NCI-H345 (cell line): ENCODE data around the gene ABHD17B.
"Not testable (repeated sequence)": the region's sequence is repeated elsewhere in the genome, so short reads cannot be mapped to it uniquely, and the experiment has no call there.

Experiments
- DNase-seq: peaks from one replicate; lab custom pipeline; 2025; lab: John Stamatoyannopoulos, UW

The ABHD17B gene

DNA sequence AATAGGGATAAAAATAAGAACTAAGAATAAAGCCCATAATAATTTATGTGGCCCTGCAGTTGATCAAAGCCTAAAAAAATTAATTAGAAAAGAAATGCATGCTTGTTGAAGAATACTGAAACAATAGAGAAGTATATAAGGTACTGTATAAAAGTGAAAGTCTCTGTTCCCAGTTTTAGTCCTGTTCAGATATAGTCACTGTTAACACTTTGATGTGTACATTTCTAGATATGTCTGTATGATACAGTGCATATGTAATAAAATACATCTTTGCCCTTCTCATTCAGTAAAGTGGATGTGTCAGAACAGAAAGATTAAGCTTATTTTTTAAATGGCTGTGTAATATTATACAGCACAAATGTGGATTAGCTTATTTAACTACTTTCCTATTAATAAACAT lies 4.5 kb upstream of the ABHD17B start:
- DNase-seq = no peak

DNA sequence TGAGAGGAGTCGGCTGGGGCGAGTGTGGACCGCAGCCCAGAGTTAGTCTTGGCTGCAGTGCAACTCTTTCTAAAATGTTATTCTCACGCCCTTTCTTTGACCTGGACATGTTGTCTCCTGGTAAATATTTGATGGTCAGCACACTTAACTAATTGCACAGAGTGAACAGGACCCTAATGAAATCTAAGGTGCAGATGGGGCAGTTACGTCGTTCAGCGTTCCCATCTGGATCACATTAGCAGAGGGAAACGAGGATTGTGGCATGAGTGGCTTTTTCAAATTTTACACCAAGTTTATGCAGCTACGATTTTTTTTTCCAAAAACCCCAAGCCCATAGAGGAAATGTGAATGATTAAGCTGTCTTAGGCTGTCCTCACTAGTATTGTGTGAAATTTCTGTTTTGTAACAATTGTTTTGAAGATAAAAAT lies 929 bp upstream of the ABHD17B start:
- DNase-seq = no peak

GRCh38 chr9:71910650-71911060 lies 338 bp downstream of the ABHD17B start:
- no peak for DNase-seq

GRCh38 chr9:71909887-71910649 lies 925 bp downstream of the ABHD17B start:
- DNase-seq = peak; percentile 56

DNA sequence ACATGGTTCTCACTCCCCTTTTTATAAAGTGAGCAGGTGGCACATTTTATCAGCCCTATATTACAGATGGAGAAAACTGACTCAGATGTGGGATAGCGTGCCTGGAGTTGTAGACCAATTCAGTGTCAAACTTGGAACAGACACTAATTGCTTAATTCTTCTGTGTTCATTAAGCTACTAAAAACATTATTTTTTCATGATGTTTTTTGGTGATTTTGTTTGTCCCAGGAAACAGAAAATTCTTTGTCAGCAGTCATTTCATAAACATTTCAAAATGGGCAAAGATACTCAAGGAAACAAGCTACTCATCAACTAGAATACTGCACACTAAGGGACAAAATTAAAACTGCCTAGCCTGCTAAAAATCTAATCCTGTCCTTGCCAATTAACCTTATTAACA lies 2.2 kb downstream of the ABHD17B start:
- DNase-seq = no peak

DNA sequence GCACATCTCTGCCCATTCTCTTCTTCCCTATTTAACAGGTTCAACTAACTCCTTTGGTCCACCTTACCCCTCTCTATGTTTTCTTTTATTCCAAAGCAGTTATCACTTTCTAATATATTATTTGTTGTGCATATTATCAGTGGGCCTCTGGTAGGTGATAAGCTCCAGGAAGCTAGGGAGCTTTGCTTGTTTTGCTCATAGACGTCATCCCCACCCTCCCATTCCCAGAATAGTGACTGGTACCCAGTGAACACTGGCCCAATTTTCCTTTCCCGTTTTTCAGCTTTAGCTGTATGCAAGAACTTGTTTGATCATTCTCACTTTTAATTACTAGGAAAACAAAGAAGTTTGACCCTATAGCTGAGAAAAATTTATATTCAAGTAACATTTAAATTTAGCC lies 6.9 kb downstream of the ABHD17B start:
- no peak for DNase-seq

DNA sequence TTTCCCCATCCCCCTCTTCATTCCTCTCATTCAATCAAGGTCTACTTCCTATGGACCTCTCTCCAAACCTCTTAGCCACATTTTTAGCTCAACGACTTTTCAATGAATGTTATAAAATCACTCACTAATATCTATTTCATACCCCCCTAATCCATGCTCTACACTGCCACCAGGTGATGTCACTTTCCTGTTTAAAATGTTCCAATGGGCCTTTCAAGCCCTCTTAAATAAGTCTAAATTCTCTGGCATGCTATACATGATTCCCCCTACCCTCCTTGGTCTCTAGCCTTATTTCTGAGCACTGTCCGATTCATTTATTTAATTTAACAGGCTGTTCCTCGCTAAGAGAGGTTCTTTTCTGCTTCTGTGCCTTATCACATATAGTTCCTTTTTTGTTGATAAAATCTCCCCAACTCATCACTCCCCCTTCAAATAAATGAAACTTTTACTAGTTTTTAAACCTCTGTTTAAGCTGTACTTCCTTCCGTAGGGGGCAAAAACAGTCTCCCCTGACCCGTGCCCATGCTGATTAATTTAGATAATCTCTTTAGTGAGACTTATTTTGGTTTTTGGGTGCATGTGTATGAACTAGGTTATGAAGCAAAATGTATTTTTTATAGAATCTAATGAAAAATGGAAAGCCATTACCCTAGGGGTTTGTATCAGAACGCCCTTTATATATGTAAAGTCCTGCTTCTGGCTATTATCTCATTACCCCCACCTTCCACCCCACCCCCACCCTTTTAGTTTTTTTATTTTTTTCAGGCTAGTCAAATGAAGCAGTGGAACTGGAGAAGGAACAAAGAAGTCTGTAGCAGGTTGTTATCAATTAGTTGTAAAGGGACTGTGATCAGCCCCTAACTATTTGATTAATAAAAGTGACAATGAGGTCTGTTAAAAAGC lies 9.0 kb downstream of the ABHD17B start:
- no peak for DNase-seq

DNA sequence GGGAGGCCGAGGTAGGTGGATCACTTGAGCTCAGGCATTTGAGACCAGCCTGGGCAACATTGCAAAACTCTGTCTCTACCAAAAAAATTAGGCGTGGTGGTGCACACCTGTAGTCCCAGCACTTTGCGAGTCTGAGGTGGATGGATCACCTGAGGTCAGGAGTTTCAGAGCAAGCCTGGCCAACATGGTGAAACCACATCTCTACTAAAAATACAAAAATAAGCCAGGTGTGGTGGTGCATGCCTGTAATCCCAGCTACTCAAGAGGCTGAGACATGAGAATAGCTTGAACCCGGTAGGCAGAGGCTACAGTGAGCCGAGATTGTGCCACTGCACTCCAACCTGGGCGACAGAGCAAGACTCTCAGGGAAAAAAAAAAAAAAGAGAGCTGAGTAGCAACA lies 12.2 kb downstream of the ABHD17B start:
- not testable (repeated sequence) for DNase-seq

GRCh38 chr9:71897577-71897976 lies 13.4 kb downstream of the ABHD17B start:
- DNase-seq = no peak

DNA sequence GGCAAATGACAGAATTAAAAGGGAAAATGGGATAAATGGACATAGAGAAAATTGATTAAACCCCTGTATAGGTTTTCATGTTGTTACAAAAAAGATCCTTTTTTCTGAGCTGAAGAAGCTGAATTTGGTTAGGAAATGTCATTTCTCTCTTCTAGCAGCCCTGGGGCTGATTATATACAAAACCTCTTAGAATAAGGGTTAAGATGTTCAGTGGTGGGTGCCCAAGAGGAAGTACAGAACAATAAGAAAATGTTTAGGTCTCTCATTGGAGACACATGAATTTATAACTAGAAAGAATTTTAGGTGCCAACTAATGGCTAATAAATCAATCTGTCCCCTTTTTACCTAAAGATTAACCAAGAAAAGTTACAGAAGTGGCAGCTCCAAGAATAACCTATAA lies 14.2 kb downstream of the ABHD17B start:
- no peak for DNase-seq

GRCh38 chr9:71895955-71896354 lies 15.0 kb downstream of the ABHD17B start:
- no peak for DNase-seq

DNA sequence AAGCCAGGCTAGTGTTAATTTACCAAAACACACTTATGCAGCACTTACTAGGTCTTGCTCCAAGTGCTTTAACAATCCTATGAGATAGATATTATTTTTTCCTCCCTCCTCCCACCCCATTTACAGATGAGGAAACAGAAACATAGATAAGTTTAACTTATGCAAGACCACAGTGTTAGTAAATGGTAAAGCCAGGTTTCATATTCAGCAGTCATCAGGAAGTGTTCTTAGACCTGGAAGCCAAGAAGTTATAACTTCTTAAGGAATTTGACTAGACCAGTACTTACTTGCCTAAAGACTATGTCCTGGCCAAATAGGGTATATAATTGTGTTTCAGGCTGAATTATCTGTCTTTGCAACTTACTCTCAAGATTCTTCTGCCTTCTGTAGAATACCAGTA lies 15.9 kb downstream of the ABHD17B start:
- DNase-seq = no peak

- no peak for DNase-seq
Measured at GRCh38 chr9:71891557-71892189, 19.3 kb downstream of the ABHD17B start.

GRCh38 chr9:71890042-71890679 lies 20.8 kb downstream of the ABHD17B start:
- no peak for DNase-seq

GRCh38 chr9:71887362-71887761 lies 23.6 kb downstream of the ABHD17B start:
- no peak for DNase-seq

DNA sequence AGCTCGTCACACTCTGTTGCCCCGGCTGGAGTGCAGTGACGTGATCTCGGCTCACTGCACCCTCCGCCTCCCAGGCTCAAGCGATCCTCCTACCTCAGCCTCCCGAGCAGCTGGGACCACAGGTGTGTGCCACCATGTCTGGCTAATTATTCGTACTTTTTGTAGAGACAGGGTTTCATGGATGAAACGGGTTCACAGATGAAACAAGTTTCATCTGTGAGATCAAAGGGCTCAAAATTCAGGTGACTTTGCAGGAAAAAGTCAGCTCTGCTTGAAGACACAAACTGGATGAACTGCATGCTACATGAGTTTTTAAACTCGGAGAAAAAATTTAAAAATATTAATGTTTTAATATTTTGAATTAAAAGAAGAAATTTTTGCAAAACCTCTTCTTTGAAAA lies 24.5 kb downstream of the ABHD17B start:
- no peak for DNase-seq

- DNase-seq = no peak
Measured at GRCh38 chr9:71886015-71886414, 25.0 kb downstream of the ABHD17B start.

DNA sequence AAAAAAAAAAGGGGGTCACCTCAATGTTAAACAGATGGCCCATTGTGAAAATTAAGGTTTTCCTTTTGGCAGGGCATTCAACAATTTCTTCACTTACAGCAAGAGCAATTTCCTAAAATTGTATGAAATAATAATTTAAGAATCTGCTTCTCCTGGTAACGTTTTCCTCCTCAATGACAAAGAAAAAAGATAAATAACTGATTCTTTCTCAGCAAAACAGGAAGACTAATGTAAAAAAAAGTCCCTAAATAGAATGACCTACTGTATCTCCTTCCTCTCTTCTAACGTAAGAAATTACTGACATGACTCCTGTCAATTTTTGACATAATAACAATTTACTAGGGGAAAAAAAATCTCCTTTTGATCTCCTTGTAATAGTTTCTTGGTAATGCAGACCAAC lies 25.5 kb downstream of the ABHD17B start:
- DNase-seq = no peak

GRCh38 chr9:71884005-71884404 lies 27.0 kb downstream of the ABHD17B start:
- DNase-seq = no peak

GRCh38 chr9:71879644-71880174 lies 31.3 kb downstream of the ABHD17B start:
- no peak for DNase-seq

DNA sequence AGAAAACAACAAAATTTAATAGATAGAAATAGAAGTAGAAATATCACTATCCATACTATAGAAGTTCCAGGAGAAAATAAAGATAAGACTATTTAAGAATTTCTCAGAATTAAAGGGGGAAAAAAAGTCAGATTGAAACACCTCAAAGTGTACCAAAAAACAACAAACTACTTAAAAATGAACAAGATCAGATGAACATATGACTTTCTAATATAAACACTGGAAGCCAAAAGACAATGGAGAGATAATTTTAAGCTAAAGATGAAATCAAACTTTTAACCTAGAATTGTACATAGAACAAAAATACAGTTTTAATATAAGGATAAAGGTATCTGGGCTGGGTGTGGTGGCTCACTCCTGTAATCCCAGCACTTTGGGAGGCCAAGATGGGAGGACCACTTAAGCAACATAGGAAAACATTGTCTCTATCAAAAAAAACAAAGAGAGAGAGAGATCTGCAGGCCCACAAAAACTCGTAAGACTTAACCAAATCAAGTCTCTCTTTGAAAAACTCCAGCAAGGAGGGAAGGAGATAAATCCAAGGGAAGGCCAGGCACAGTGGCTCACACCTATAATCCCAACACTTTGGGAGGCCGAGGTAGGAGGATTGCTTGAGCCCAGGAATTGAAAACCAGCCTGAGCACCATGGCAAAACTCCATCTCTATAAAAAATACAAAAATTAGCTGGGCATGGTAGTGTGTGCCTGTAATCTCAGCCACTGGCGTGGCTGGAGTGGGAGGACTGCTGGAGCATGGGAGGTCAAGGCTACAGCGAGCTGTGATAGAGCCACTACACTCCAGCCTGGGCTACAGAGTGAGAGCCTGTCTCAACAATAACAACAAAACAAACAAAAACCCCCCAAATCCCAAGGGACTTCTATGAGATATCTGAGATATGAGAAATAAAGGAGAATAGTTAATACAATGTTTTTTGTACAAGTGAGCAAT lies 32.4 kb downstream of the ABHD17B start:
- DNase-seq = no peak
